GM21367 (cell line): ENCODE measurements around the gene DENND5B.
"Not testable (repeated sequence)": the region's sequence is repeated elsewhere in the genome, so short reads cannot be mapped to it uniquely, and the experiment has no call there.

Source experiments
- ATAC-seq: cut with Tn5 transposase; IDR thresholded peaks from one replicate; pipeline ENCODE4 v1.9.1; 2021; ENCODE audit not compliant: unreplicated experiment

DENND5B gene

GRCh38 chr12:31594681-31595080 is 3.7 kb upstream of the DENND5B start:
- ATAC-seq, result no peak

DNA sequence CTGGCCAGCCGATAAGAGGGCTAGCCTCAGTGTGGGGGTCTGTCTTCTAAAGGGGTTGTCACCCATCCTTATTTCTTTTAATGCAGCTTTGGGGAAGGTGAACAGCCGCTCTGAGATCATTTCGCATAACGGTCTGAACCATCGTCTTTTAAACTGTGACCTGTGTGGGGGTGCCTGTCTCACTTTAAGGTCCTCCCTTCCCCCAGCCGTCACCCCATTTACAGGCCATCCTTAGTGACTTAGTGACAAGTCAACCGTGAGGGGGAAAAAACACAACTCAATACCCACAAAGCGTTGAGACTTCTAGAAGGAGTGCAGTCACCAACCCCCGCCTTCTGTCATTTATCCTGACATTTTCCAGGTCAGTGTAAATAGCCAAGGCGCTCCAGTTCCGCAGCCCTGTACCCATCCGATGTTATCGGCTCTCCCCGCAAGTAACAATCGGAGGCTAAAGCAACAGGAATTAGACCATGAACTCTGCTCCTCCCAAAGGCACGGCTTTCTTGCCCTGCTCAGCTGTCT is 505 bp upstream of the DENND5B start:
- peak; percentile 23 for ATAC-seq

GRCh38 chr12:31589904-31590641 is 863 bp downstream of the DENND5B start:
- peak; percentile 20 for ATAC-seq

DNA sequence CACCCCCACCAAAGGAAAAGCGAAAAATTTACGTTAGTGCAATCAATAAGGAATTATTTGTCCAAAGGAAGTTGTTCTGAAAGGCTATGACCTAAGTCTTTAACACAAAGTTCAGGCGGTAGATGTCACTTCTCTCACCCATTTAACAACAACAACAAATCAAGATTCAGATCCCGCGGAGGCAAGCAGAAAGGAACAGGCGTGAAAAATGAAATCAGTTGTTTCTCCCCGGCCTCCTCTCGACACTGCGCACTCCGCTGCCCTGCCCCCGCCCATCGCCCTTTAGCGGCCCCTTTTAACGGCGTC is 1.4 kb downstream of the DENND5B start:
- peak; percentile 33 for ATAC-seq

- ATAC-seq, result no peak
Measured at GRCh38 chr12:31588976-31589375, 2.0 kb downstream of the DENND5B start.

DNA sequence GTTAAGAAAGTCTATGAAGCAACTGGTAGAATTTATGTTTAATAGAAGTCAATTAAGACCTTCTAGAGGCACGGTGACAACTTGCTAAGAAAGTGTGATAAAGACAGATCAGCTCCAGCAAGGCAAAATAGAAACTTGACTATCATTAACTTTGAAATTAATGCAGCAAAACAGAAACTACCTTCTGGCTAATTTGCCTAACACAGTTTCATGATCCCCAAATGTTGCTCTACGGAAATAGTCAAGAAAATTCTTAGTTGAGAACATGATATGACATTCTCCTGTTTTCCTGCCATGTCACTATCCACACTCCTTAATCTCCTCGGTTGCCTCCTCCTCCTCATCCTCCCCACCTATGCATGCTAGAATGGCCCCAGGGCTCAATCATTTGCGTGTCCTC is 4.2 kb downstream of the DENND5B start:
- no peak for ATAC-seq

DNA sequence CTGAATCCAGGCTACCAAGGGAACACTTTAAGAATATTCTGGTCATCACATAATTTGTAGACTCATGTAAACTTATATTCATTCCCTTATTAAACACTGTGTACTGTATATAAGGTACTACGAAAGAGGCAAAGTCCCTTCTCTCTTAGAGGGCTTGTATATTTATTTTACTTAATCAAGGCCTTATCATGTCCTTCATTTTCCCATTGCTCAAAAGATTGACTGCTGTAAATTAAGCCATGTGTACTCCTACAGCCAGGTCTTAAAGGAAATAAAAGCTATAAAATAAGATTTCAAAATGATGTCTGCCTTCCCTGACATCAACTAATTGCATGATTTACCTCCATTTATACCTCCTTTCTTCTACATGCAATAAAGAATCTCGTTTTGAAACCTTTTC is 5.0 kb downstream of the DENND5B start:
- ATAC-seq, result no peak

- no peak for ATAC-seq
Measured at GRCh38 chr12:31585271-31585670, 5.7 kb downstream of the DENND5B start.

- no peak for ATAC-seq
Measured at GRCh38 chr12:31584782-31585181, 6.2 kb downstream of the DENND5B start.

GRCh38 chr12:31583878-31584277 is 7.1 kb downstream of the DENND5B start:
- no peak for ATAC-seq

- ATAC-seq, result no peak
Measured at GRCh38 chr12:31582155-31582554, 8.8 kb downstream of the DENND5B start.

GRCh38 chr12:31578632-31579031 is 12.3 kb downstream of the DENND5B start:
- ATAC-seq, result no peak

- ATAC-seq, result no peak
Measured at GRCh38 chr12:31574803-31575575, 15.9 kb downstream of the DENND5B start.

DNA sequence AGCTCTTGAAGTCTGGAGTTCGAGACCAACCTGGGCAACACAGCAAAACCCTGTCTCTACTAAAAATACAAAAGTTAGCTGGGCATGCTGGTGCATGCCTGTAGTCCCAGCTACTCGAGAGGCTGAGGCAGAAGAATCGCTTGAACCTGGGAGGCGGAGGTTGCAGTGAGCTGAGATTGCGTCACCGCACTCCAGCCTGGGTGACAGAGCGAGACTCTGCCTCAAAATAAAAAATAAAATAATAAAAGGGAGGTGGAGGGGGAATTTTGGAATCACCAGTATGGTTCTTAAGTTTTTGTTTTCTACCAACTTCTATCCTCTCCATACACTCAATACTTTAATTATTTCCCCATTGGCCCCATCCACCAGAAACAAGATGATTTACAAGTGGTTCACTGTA is 16.6 kb downstream of the DENND5B start:
- ATAC-seq, result not testable (repeated sequence)

DNA sequence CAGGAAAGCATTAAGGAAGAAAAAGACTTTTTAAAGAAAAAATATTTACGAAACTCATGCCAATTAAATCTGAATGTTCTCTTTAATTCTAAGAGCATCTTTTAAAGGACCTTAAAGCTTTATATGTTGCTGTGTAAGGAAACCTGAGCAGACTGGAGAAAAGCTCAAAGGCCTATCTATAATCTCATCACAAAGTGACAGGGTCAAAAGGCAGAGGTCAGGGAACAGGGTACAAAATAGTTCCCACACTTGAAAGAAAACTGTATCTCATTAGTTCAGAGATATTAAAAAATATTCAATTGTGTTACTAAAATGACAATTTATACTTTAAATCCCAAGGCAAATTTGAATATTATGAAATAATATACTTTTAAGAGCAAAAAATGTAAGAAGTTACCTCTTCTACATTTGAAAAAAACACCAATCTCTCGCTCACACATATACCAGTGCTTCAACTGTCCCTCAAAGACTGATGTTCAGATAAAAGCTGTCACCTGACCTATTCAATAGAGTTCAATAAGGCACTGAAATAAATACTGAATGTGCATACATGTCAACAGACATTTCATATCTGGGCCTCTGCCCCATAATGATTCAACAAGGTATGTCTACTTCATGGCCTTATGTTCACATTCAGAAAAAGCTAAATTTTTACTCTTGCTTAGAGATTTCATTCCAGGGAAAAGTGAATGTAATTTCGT is 17.9 kb downstream of the DENND5B start:
- ATAC-seq, result no peak

DNA sequence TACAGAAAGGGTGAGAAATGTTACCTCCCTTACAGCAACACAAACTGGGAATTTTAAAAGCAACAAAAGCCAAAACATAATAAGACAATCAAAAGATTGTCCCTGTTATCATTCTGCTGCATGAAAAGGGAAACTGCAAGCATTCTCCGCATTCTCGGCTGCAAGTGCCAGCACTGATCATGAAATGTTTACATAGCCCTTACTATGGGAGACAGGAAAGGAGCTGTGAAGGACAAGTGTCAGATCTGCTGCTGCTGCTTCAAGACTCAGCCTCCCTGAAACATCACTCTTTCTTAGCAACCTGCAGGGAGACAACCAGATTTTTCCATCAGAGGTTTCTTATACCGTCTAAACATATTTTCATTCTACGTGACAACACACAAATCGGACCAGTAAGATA is 20.1 kb downstream of the DENND5B start:
- ATAC-seq, result no peak

DNA sequence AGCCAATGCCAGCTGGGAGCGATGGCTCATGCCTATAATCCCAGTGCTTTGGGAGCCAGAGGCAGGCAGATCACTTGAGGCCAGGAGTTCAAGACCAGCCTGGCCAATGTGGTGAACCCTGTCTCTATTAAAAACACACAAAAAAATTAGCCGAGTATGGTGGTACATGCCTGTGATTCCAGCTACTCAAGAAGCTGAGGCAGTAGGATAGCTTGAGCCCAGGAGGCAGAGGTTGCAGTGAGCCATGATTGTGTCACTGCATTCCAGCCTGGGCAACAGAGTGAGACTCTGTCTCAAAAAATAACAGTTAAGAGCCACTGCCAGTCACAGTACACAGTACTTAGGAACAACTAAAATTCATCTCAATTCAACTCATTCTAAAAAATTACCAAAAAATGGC is 21.4 kb downstream of the DENND5B start:
- ATAC-seq, result not testable (repeated sequence)

- no peak for ATAC-seq
Measured at GRCh38 chr12:31568498-31568897, 22.4 kb downstream of the DENND5B start.

DNA sequence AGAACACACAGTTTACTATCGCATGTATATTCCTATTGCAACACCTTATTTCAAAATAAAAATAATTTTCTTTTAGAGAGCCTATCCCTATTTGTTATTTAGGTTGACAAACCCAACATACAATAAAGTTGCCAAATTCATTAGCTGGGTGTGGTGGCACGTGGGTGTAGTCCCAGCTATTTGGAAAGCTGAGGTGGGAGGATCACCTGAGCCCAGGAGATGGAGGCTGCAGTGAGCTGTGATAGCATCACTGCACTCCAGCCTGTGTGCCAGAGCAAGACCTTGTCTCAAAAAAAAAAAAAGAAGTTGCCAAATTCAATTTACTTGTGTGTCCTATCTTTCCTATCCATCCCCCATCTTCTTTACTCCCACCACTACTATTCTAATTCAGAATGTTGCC is 23.9 kb downstream of the DENND5B start:
- ATAC-seq, result no peak

DNA sequence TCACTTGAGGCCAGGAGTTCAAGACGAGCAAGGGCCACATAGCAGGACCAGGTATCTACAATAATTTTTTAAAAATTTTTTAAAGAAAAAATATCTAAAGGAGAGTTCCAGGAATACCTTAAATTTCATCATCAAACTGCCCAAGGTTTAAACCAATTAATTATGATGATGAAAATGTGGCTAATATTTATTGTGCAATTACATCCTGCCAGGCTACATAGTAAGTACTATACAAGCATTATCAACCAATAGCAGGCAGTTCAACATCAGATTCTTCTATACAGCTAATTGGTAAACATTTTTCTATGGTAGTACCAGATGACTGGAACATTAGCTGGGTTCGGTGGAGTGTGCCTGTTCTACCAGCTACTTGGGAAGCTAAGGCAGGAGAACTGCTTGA is 24.4 kb downstream of the DENND5B start:
- ATAC-seq, result no peak

- no peak for ATAC-seq
Measured at GRCh38 chr12:31562594-31563328, 28.2 kb downstream of the DENND5B start.
